ENCODE results near the gene SVOPL.

DNA sequence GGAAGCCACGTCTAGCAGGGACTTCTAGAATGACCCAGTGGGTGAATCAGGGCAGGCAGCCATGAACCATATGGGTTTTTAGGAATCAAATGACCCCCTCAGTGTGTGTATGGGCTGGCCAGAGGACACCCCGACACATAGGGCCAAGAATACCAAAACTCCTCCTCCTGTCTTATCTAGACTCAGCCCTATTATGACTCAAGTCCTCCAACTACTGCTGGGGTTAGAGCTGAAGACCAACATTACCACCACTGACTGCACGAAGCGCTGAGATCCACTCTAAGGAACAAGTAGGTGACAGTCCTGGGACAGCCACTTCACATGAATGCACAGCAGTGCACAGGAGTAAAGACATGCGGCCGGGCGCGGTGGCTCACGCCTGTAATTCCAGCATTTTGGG lies 11.5 kb upstream of the SVOPL start:
- TF ChIP-seq, protein P1, sequence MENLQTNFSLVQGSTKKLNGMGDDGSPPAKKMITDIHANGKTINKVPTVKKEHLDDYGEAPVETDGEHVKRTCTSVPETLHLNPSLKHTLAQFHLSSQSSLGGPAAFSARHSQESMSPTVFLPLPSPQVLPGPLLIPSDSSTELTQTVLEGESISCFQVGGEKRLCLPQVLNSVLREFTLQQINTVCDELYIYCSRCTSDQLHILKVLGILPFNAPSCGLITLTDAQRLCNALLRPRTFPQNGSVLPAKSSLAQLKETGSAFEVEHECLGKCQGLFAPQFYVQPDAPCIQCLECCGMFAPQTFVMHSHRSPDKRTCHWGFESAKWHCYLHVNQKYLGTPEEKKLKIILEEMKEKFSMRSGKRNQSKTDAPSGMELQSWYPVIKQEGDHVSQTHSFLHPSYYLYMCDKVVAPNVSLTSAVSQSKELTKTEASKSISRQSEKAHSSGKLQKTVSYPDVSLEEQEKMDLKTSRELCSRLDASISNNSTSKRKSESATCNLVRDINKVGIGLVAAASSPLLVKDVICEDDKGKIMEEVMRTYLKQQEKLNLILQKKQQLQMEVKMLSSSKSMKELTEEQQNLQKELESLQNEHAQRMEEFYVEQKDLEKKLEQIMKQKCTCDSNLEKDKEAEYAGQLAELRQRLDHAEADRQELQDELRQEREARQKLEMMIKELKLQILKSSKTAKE (IDR thresholded peaks at IDR 0.05; ENCODE audit: low read depth, poor library complexity, severe bottlenecking): no peak
- TF ChIP-seq TCF3 (IDR thresholded peaks at IDR 0.05; ENCODE audit: borderline replicate concordance, insufficient read depth, low read depth, low read length): no peak
- TF ChIP-seq, protein P2, sequence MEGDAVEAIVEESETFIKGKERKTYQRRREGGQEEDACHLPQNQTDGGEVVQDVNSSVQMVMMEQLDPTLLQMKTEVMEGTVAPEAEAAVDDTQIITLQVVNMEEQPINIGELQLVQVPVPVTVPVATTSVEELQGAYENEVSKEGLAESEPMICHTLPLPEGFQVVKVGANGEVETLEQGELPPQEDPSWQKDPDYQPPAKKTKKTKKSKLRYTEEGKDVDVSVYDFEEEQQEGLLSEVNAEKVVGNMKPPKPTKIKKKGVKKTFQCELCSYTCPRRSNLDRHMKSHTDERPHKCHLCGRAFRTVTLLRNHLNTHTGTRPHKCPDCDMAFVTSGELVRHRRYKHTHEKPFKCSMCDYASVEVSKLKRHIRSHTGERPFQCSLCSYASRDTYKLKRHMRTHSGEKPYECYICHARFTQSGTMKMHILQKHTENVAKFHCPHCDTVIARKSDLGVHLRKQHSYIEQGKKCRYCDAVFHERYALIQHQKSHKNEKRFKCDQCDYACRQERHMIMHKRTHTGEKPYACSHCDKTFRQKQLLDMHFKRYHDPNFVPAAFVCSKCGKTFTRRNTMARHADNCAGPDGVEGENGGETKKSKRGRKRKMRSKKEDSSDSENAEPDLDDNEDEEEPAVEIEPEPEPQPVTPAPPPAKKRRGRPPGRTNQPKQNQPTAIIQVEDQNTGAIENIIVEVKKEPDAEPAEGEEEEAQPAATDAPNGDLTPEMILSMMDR (IDR thresholded peaks at IDR 0.05 in 2 of 3, conservative IDR thresholded peaks at IDR 0.05 in 1 of 3; ENCODE audit: control insufficient read depth in 2 of 3, extremely low read depth in 1 of 3, insufficient read depth in 1 of 3, low read depth in 3 of 3, low read length in 3 of 3): no peak
- no peak for TF ChIP-seq ZNF622 (IDR thresholded peaks at IDR 0.05)
